ENCODE results near the gene TIMP2. TPM values are rescaled to one million over a fixed set of nuclear protein-coding genes. Genes with fewer than 3 reads are reported as not detected.
"Not testable (repeated sequence)": the region's sequence is repeated elsewhere in the genome, so short reads cannot be mapped to it uniquely, and the experiment has no call there.

TIMP2 gene
- total RNA-seq, 1 experiment from 2014 or later, result 25.4 TPM

DNA sequence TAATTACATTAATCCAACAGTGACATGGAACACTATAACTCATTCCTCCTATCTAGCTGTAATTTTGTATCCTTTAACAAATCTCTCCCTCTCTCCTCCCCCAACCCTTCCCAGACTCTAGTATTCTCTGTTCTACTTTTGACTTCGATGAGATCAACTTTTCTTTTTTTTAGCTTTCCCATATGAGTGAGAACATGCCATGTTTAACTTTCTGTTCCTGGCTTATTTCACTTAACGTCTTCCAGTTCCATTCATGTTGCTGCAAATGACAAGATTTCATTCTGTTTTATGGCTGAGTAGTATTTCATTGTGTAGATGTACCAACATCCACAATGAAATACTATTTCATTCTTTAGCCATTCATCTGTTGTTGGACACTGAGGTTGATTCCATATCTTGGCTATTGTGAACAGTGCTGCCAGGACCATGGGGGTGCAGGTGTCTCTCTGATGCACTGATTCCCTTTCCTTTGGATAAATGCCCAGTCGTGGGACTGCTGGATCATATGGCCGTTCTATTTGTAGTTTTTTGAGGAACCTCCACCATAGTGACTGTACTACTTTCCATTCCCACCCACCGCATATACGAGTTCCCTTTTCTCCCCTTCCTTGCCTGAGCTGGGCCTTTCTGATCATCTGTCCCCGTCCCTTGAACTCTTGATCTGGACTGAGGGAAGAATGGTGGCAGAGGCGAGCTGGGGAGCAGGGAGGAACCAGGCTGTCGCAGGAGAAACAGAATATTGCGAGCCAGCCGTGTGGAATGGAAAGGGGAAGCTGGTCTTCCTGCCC is 14.5 kb downstream of the TIMP2 start:
- no peak for DNase-seq (ENCODE audit: extremely low read depth, low read depth)

DNA sequence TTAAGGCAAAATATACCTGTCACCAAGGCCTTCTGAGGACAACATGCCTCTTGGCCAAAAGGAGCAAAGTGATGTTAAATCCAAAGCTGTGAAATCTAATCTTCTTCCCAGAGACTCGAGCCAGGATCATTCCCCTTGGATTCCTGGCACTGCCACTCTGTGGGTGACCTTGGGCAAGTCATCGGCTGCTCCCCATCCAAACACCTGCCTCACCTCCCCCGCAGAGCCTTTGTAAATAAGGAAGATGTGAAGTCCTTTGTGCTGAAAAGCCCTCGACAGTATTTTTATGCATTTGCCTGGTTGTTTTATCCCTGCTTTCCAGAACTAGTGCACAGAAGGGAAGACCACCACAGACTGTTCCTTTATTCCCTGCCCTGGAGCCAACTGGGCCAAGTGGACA is 16.8 kb downstream of the TIMP2 start:
- DNase-seq (ENCODE audit: extremely low read depth, low read depth), result no peak

DNA sequence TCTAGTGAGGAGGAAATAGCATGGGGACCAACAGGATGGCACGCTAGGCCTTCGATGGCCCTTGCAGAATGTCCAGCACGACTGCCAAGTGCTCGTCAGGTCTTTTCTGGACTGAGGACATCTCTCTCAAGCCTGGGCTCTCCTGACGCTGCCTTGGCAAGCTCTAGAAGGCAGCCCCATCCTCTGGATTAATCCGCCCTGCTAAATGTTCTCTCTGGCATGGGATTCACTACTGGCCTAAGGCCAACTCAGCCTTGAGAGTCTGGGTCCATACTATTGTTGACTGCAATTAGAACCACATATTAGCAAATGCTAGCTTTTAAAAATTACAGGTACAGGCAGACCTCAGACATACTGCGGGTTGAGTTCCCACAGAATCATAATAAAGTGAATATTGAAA is 19.6 kb downstream of the TIMP2 start:
- no peak for DNase-seq (ENCODE audit: extremely low read depth, low read depth)

DNA sequence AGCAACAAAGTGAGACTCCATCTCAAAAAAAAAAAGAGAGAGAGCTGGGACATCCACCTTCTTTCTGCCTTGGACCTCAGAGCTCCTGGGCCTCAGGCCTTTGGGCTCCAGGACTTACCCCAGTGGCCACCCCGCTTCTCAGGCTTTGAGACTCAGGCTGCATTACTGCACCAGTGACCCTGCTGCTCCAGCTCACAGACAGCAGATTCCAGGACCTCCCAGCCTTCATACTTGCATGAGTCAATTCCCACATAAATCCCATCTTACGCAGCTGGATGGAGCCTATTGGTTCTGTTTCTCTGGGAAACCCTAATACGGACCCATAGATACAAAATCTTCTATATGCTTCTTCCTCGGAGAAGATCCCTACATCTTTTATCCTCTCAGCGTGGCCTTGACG is 20.1 kb downstream of the TIMP2 start:
- no peak for DNase-seq (ENCODE audit: extremely low read depth, low read depth)

DNA sequence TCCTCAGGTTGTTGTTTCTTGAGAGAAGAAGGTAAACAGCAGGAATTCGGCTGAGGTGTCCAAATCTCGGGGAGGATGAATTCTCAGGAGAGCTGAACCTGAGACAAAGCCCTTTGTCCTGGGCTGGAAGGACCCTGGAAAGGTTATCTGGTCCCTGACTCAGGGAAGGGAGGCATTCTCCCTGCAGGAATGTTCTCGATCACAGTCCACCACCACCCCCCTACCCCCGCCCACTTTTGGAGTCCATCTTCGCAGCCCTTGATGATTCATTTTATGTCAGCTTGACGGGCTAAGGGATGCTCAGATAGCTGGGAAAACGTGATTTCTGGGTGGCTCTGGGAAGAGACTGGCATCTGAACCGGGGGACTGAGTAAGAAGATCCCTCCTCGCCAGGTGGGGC is 20.8 kb downstream of the TIMP2 start:
- DNase-seq (ENCODE audit: extremely low read depth, low read depth), result no peak

DNA sequence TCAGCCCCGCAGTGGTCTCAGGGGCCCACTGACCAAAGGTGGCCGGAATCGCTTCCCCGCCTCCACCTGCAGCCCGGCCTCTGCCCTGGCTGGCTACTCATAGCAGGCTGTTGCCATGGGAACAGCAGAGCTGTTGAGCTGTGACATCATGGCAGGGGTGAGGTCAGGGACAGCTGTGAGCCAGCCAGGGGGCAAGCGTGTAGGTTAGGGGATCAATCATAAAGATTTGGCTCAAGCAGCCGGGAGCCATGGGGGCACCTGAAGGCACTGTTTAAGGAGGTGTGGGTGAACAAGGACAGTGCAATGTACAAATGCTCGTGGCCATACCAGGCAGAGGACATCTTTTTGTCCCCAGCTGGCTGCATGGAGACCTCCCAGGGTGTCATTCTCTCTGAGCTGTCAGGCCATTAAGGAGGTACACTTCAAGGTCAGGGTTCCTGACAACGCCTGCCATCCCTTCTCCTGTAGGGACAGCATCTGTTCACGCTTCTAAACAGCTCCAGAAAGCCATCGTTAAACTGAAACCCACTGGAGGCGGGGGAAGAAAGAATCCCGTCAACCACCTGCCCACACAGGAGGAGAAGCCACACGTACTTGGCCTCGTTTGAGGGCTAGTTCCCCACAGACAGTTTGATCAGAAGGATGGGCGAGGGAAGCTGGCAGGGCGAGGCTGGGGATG is 21.9 kb downstream of the TIMP2 start, which contains the start of gene CEP295NL:
CEP295NL (minus strand) TSS at position 101 of the 679 bp plus-strand sequence. CDS start 1,373 bp downstream, outside the sequence.
- no peak for DNase-seq (ENCODE audit: extremely low read depth, low read depth)

DNA sequence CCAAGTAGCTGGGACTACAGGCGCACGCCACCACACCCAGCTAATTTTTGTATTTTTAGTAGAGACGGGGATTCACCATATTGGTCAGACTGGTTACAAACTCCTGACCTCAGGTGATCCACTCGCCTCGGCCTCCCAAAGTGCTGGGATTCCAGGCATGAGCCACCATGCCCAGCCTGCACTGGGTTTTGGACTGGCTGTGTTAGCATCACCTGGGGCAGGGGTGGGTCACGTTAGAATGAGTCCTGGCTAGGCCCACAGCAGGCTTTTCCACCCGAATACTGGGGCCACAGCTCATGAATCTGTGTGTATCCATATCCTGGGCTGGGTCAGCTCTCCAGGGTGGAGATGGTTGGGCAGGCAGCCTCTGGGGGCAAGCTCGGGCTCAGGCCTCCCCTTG is 23.0 kb downstream of the TIMP2 start:
- not testable (repeated sequence) for DNase-seq (ENCODE audit: extremely low read depth, low read depth)

DNA sequence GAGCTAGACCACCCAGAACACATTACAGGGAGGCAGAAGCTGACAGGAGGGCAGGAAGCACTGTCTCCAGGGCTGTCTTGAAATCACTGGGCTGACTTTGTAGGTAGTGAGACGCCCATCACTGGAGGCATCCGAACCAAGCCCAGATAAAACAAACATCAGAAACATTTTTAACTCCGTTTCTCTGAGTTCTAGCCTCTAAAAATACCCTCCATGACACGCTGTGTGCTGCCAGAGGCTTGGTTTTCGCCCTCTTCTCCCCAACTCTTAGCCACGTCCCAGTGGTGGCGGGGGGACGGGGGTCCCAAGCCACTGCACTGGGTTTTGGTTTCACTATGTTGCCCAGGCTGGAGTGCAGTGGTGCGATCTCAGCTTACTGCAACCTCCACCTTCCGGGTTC is 23.4 kb downstream of the TIMP2 start:
- DNase-seq (ENCODE audit: extremely low read depth, low read depth), result no peak

DNA sequence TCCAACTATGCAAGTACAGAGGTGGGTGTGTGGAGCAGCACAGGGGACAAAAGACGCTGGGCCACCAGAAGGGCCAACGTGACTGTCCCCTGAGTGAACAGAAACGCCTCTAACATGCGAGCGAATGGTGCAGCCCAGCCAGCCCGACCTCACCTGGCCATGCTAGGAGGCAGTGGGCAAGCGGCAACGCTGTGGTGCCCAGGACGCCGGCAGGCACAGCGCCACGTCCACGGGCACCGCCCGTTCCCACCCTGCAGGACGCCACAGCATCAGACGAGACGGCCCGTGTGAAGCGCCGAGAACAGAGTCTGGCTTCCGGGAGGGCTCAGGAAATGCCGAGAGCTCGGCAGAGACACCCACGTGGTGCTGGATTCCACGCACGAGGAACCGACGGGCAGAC is 24.4 kb downstream of the TIMP2 start:
- no peak for DNase-seq (ENCODE audit: extremely low read depth, low read depth)

DNA sequence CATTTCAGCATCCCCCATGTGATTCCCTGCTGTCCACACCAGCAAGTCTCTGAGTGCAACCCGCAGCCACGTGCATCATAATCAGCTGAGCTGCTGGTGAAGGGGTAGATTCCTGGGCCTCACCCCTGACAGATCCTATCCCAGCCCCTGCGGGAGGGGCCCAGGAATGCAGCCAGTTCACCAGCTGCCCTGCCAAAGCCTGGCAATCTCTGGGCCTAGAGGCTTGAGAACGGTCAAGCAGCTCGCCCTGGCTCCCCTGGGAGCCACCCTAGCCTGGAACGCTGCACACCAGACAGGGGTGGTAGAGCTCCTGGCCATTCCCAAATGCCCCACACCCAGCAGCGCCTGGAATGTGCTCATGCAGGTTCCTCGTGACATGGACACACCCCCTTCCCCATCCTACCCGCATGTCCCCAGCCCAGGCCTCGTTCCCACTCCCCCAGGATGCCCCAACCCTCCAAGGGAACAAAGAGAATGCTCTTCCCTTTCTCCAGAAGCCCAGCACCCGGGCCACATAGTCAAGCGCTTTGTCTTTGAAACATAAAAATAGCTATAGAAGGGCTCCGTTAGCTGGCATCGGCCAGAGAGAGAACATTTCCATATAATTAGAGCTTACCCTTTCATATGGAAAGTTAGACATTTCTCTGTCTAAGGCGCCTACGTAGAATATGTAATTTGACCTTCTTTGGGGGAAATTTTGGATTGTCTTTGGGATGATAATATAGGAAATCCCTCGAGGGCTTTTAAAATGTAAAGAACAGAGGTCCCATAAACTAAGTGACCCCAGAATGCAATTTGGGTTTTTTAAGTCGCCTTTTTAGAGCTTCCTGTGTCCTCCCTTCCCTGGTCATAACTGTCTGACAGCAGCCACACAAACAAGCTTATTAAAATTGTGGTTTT is 25.6 kb downstream of the TIMP2 start:
- DNase-seq (ENCODE audit: extremely low read depth, low read depth), result no peak

DNA sequence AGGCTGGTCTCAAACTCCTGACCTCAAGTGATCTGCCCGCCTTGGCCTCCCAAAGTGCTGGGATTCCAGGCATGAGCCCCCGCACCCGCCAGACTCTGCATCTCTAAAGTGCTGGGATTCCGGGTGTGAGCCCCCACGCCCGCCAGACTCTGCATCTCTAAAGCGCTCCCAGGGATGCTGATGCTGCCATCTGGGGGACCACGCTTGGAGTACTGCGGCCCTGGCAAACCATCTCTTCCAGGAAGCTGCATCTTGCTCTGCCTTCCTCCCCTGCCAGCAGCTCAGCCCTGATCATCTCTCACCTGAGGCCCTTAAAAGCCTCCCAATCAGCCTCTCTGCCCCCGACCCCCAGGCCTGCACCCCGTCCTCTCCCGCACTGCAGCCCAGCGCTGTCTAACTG is 26.2 kb downstream of the TIMP2 start:
- no peak for DNase-seq (ENCODE audit: extremely low read depth, low read depth)

DNA sequence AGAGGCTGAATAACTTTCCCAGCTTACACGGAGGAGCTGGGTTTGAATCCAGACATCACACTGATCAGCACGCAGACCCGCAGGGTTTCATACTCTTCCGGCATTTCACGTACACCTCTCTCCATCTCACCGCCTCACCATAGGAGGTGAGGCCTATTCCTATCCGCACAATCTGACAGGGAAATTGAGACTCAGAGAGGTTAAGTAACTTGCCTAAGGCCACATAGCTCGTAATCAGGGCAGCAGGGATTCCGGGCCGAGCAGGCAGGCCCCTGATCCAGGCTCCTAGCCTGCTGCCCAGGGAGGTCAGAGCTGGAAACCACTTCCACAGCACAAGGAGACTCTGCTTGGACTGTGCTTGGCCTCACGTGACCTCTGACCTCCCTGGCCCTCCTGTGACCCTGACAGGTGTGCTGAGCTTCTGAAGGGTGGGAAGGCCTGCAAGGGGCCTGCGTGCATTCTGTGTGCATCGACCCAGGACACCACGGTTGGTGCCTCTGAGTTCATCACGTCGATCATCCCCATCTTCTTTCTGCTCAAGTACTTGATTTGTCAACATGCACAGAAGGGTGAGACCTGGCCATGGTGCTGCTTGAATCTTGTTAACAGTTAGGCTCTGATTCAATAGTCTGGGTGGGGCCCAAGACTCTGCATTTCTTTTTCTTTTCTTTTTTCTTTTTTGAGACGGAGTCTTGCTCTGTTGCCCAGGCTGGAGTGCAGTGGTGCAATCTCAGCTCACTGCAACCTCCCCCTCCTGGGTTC is 26.9 kb downstream of the TIMP2 start:
- no peak for DNase-seq (ENCODE audit: extremely low read depth, low read depth)

DNA sequence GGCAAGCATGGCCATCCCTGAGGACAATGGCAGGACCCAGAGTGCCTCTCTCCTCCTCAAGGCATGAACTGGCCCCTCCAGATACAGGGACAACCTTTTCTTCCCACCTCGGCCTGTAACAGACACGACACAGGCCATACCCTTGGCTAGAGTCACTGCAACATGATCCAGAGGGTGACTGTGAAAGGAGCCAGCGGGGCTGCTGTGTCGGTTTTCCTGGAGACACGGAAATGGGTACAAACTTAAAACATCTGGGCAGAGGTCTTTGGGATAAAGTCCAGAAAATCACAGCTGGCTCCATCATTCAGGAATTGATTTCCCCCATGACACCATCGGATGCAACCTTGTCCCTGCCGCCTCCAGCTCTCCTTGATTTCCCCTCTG is 27.5 kb downstream of the TIMP2 start:
- no peak for DNase-seq (ENCODE audit: extremely low read depth, low read depth)

DNA sequence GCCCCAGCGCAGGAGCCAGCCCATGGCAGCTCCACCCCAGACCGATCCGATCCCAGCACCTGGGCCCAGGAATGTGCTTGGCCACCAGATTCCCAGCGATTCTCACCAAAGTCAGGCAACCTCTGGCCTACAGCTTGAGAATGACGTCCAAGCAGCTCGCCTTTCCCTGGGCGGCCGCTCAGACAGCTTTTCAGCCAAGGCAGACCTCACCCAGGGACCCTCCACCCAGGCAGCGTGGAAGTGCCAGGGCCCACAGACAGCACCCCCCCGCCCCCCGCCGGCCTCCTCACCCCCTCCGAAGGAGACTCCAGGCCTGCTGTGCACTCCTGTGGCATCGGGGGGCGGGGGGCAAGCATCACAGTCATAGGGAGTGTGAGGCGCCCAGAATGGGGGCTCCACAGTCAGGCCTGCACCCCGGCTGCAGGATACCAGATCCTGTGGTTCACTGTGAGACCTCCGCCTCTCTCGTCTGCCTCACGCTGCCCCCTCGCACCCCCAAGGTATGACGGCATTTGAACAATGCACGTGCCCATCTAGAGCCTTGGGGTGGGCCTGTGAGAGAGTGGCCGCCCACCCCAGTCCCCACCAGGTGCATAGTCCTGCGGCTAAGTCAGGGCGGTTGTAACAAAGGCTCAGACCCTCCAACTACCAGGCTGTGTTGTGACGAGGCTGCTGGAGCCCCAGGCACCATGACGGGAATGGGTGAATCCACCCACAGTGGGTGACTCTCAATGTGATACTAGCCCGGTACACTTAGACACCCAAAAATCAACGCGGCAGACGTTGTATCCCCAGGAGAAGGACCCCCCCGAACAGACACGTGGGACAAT is 28.1 kb downstream of the TIMP2 start:
- DNase-seq (ENCODE audit: extremely low read depth, low read depth), result no peak

DNA sequence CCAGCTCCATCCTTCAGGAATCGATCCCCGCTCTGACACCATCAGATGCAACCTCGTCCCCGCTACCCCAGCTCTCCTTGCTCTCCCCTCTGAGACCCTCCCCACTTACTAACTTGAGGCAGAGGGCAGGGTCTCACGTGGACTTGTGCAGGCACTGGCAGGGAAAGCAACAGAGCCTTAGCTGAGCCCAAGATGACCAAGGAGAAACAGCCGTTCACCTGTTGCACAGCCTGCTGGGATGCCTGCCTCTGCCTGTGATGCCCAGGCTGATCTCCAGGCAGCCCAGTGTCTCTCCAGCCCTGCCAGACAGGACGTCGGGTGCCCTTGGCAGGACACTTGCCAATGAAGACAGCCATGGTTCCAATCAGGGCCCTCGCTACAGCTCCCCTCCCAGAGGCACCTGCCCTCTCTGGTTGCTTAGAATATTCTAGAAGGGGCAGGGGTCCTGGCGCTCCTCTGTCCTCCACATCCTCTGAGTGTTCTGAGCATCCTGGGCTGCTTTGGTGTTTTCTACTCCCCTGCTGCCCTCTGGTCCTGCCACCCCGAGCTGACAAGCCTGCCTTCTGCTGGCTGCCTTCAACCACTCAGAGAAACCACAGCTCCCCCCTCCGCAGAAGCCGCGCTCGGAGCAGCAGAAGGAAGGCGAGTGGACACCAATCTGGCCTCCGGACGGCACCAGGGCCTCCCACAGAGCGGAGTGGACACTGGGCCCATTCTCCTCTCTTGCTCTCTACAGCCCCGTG is 28.9 kb downstream of the TIMP2 start:
- no peak for DNase-seq (ENCODE audit: extremely low read depth, low read depth)

DNA sequence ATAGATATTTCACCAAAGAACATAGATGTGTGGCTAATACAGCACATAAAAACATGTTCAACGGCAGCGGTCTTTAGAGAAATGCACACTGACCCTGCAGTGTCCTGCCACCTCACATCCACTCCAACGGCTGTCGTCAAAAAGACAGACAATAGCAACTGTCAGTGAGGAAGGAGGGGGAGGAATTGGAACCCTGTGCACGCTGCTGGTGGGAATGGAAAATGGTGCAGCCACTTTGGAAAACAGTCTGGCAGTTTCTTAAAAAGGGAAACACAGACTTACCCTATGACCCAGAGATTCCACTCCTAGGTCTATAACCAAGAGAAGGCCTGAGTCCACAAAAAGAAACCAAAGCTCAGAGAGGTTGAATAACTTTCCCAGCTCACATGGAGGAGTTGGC is 29.9 kb downstream of the TIMP2 start:
- DNase-seq (ENCODE audit: extremely low read depth, low read depth), result no peak

DNA sequence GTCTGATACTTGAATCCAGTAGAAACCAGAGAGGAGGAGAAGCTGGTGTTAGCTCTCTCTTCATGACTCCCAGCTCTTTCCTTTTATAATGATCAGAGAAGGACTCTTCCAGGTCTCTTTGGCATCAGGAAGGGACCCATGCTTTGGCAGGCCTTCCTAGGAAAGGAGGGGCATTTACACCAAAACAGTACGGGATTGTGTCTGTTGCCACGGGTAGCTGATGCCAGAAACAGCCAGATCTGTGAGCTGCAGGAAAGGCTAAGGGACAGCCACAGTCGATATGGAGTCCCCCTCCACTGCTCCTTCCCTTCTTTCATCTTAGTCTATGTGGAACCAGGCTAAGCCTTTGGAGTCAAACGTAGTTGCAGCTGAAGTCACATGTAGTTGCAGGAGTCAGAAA is 31.5 kb downstream of the TIMP2 start:
- DNase-seq (ENCODE audit: extremely low read depth, low read depth), result no peak

DNA sequence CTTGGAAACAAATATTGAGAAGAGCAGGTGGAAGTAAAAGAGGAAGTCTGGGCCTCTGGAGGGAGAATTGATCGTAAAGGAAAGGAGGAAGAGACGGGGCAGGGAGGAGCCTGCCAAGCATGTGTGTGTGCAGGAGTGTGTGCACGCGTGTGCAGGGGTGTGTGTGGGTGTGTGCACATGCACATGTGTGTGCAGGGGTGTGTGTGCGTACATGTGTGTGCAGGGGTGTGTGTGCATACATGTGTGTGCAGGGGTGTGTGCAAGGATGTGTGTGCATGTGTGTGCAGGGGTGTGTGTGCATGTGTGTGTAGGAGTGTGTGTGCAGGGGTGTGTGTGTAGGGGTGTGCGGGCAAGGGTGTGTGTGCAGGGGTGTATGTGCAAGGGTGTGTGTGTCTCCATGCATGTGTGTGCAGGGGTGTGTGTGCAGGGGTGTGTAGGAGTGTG is 32.2 kb downstream of the TIMP2 start:
- DNase-seq (ENCODE audit: extremely low read depth, low read depth), result no peak

DNA sequence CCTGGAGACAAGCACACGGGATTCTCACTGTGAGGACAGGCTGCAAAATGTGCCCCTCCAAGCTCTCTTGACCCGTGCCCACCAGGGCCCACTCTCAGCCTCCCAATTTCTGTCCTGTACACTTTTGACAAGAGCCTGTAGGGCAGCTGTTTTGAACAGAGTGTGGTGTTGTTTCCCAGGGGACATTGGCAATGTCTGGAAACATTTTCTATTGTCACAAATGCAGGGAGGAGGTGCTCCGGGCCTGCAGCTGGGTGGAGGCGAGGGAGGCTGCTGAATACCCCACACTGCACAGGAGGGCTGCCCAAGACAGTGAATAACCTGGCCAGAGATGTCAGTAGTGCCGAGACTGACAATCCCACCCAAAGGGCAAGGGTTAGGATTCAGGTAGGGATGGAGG is 32.7 kb downstream of the TIMP2 start:
- DNase-seq (ENCODE audit: extremely low read depth, low read depth), result no peak

Measured in NCI-H460 (cell line).